ENCODE results near the gene ALK.

- TF ChIP-seq, protein P1, sequence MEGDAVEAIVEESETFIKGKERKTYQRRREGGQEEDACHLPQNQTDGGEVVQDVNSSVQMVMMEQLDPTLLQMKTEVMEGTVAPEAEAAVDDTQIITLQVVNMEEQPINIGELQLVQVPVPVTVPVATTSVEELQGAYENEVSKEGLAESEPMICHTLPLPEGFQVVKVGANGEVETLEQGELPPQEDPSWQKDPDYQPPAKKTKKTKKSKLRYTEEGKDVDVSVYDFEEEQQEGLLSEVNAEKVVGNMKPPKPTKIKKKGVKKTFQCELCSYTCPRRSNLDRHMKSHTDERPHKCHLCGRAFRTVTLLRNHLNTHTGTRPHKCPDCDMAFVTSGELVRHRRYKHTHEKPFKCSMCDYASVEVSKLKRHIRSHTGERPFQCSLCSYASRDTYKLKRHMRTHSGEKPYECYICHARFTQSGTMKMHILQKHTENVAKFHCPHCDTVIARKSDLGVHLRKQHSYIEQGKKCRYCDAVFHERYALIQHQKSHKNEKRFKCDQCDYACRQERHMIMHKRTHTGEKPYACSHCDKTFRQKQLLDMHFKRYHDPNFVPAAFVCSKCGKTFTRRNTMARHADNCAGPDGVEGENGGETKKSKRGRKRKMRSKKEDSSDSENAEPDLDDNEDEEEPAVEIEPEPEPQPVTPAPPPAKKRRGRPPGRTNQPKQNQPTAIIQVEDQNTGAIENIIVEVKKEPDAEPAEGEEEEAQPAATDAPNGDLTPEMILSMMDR (tag by site-specific recombination; IDR thresholded peaks at IDR 0.05), result no peak
- TF ChIP-seq, protein P2, sequence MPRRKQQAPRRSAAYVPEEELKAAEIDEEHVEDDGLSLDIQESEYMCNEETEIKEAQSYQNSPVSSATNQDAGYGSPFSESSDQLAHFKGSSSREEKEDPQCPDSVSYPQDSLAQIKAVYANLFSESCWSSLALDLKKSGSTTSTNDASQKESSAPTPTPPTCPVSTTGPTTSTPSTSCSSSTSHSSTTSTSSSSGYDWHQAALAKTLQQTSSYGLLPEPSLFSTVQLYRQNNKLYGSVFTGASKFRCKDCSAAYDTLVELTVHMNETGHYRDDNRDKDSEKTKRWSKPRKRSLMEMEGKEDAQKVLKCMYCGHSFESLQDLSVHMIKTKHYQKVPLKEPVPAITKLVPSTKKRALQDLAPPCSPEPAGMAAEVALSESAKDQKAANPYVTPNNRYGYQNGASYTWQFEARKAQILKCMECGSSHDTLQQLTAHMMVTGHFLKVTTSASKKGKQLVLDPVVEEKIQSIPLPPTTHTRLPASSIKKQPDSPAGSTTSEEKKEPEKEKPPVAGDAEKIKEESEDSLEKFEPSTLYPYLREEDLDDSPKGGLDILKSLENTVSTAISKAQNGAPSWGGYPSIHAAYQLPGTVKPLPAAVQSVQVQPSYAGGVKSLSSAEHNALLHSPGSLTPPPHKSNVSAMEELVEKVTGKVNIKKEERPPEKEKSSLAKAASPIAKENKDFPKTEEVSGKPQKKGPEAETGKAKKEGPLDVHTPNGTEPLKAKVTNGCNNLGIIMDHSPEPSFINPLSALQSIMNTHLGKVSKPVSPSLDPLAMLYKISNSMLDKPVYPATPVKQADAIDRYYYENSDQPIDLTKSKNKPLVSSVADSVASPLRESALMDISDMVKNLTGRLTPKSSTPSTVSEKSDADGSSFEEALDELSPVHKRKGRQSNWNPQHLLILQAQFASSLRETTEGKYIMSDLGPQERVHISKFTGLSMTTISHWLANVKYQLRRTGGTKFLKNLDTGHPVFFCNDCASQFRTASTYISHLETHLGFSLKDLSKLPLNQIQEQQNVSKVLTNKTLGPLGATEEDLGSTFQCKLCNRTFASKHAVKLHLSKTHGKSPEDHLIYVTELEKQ (tag by site-specific recombination; IDR thresholded peaks at IDR 0.05; ENCODE audit: borderline replicate concordance), result no peak
- TF ChIP-seq REST (tag by site-specific recombination; IDR thresholded peaks at IDR 0.05) (no peak), ZNF449 (tag by site-specific recombination; IDR thresholded peaks at IDR 0.05) (no peak), ZNF423 (tag by site-specific recombination; IDR thresholded peaks at IDR 0.05) (no peak), ZNF544 (tag by site-specific recombination; IDR thresholded peaks at IDR 0.05) (no peak), ZNF2 (tag by site-specific recombination; IDR thresholded peaks at IDR 0.05) (no peak), ZNF302 (tag by site-specific recombination; IDR thresholded peaks at IDR 0.05; ENCODE audit: low read depth) (no peak), OSR2 (tag by site-specific recombination; IDR thresholded peaks at IDR 0.05) (no peak)
These were observed 189.4 kb downstream of the ALK start for GRCh38 chr2:29731948-29732347.

Measured in HEK293 (cell line).